K562 (cell line): Measurements from ENCODE around the gene ZNF860. TPM values are rescaled to one million over a fixed set of nuclear protein-coding genes. Genes with fewer than 3 reads are reported as not detected.

Experiments
- ATAC-seq: fragments of 200-7000 bp; cut with Tn5 transposase; 3 replicates; pipeline ENCODE4 v1.9.1; 2020; ENCODE audit warnings: moderate library complexity
- BruUV-seq: library from RNA; stranded (reverse); fragments of 400-500 nt; replicated peaks from 2 replicates; lab custom pipeline; 2021; lab: Mats Ljungman, UMichigan
- CTCF ChIA-PET: fragments of 300-600 bp; formaldehyde crosslinking; extraction: SDS; loops from one replicate; lab custom pipeline; 2021; ENCODE audit warnings: low intra/inter-chr PET ratio; lab: Yijun Ruan, JAX
- POLR2A ChIA-PET: fragments of 300-600, 350-650 bp; sonication (Branson Sonifier 250); formaldehyde crosslinking; extraction: SDS; loops from one replicate; lab custom pipeline; 2021; ENCODE audit warnings: antibody characterized with exemption, inconsistent platforms; lab: Yijun Ruan, JAX
- DNase-seq, 4 experiments: peaks; one replicate each; pipeline versions ENCODE4 v3.0.0 to v3.0.0-alpha.2; 2011 to 2018; ENCODE audit warnings: low spot score in 3 of 4, mixed read lengths in 3 of 4; ENCODE audit errors: extremely low read depth in 1 of 4
- FAIRE-seq: peaks from 2 replicates; lab custom pipeline; 2011; peaks lifted over from hg19 to GRCh38; lab: Jason Lieb, UNC
- H2AFZ ChIP-seq: 2 replicates; pipeline ENCODE4 v1.6.0; 2011; ENCODE audit warnings: low read depth, low read length, control low read depth, inconsistent platforms
- H3K27ac ChIP-seq: fragments of 200-600 bp; 3 replicates; pipeline ENCODE4 v1.8.0; 2011; ENCODE audit warnings: low read depth, mild to moderate bottlenecking, control low read depth, inconsistent platforms, low read length, moderate library complexity, mixed read lengths; ENCODE audit errors: extremely low read depth
- H3K27me3 ChIP-seq, 2 experiments: fragments of 300-600 bp in 1 of 2; 2 replicates in 1 of 2; 3 replicates in 1 of 2; pipeline versions ENCODE4 v1.6.0 to v1.8.0; 2011; ENCODE audit warnings: inconsistent platforms in 2 of 2, low read length in 2 of 2, mild to moderate bottlenecking in 1 of 2, mixed read lengths in 1 of 2, moderate library complexity in 1 of 2; ENCODE audit not compliant: control insufficient read depth in 2 of 2, insufficient read depth in 2 of 2
- H3K36me3 ChIP-seq: fragments of 300-600 bp; 3 replicates; pipeline ENCODE4 v1.8.0; 2011; ENCODE audit warnings: mild to moderate bottlenecking, low read length, inconsistent platforms; ENCODE audit not compliant: control insufficient read depth, insufficient read depth
- H3K4me1 ChIP-seq, 2 experiments: fragments of 200-600 bp in 1 of 2; replicated peaks in 1 of 2; 2 replicates in 1 of 2; 3 replicates in 1 of 2; pipeline versions ENCODE4 v1.5.1 to v1.8.0; 2011; ENCODE audit warnings: inconsistent platforms in 2 of 2, low read length in 2 of 2, mild to moderate bottlenecking in 1 of 2, mixed read lengths in 1 of 2, moderate library complexity in 1 of 2; ENCODE audit not compliant: control insufficient read depth in 2 of 2, insufficient read depth in 2 of 2
- H3K4me2 ChIP-seq: 2 replicates; pipeline ENCODE4 v1.6.1; 2011; ENCODE audit warnings: low read length, control low read depth, inconsistent platforms, mixed read lengths; ENCODE audit not compliant: insufficient read depth
- H3K4me3 ChIP-seq: fragments of 200-600 bp; sonication (generic), shearing (Covaris generic); 2 replicates; pipeline ENCODE4 v1.5.1; 2016; ENCODE audit warnings: control low read depth, inconsistent platforms
- H3K79me2 ChIP-seq: fragments of 200-600 bp; 3 replicates; pipeline ENCODE4 v1.8.0; 2011; ENCODE audit warnings: low read length, inconsistent platforms; ENCODE audit not compliant: control insufficient read depth, insufficient read depth
- H3K9ac ChIP-seq, 2 experiments: 2 replicates each; pipeline versions ENCODE4 v1.6.0 to v1.6.1; 2011; ENCODE audit warnings: low read depth in 2 of 2, low read length in 2 of 2, control low read depth in 1 of 2, inconsistent platforms in 1 of 2, mild to moderate bottlenecking in 1 of 2, mixed read lengths in 1 of 2; ENCODE audit not compliant: insufficient read depth in 1 of 2
- H3K9me1 ChIP-seq: one replicate; pipeline ENCODE4 v1.6.0; 2011; ENCODE audit warnings: inconsistent platforms, mild to moderate bottlenecking, low read length, moderate library complexity; ENCODE audit not compliant: control insufficient read depth, insufficient read depth
- H3K9me3 ChIP-seq: replicated peaks from 2 replicates; pipeline ENCODE4 v1.5.1; 2011; ENCODE audit warnings: low read depth, low read length, inconsistent platforms; ENCODE audit not compliant: control insufficient read depth, insufficient read depth
- H4K20me1 ChIP-seq: replicated peaks from 2 replicates; pipeline ENCODE4 v1.6.1; 2011; ENCODE audit warnings: low read length, inconsistent platforms, mixed read lengths; ENCODE audit not compliant: control insufficient read depth, insufficient read depth
- BACH1 ChIP-seq: fragments of 200-800 bp; sonication (Bioruptor generic); IDR thresholded peaks from 2 replicates; pipeline ENCODE4 v1.6.1; 2016; ENCODE audit warnings: missing genetic modification characterization, missing compliant biosample characterization
- CREB1 ChIP-seq, 2 experiments: sonication (generic) in 1 of 2; formaldehyde crosslinking in 1 of 2; IDR thresholded peaks; 2 replicates each; pipeline versions ENCODE4 v1.6.1 to v1.8.0; 2012 to 2022; ENCODE audit warnings: inconsistent platforms in 1 of 2, mild to moderate bottlenecking in 1 of 2, missing genetic modification reagents in 1 of 2, moderate library complexity in 1 of 2
- ERF ChIP-seq: fragments of 450-650 bp; formaldehyde crosslinking; IDR thresholded peaks from 2 replicates; pipeline ENCODE4 v1.4.0; 2020; ENCODE audit warnings: mild to moderate bottlenecking, mixed read lengths
- GABPA ChIP-seq: fragments of 200-800 bp; sonication (Bioruptor generic); conservative IDR thresholded peaks from 2 replicates; pipeline ENCODE4 v1.6.1; 2016; ENCODE audit warnings: low read depth, missing genetic modification characterization, missing compliant biosample characterization
- HMGN3 ChIP-seq: IDR thresholded peaks from 2 replicates; pipeline ENCODE4 v1.6.1; 2011; ENCODE audit warnings: borderline replicate concordance, low read depth, mild to moderate bottlenecking, mixed read lengths, low read length; ENCODE audit not compliant: insufficient read length; ENCODE audit errors: extremely low read depth
- HOXB6 ChIP-seq: fragments of 250-450 bp; sonication (Bioruptor Pico); IDR thresholded peaks from 2 replicates; pipeline ENCODE4 v1.5.1; 2022; ENCODE audit warnings: mild to moderate bottlenecking, borderline replicate concordance
- MYNN ChIP-seq, 2 experiments: sonication (generic); formaldehyde crosslinking in 1 of 2; IDR thresholded peaks; 2 replicates each; pipeline versions ENCODE4 v1.5.0 to v1.6.1; 2016 to 2020; ENCODE audit warnings: antibody characterized with exemption in 1 of 2, missing genetic modification reagents in 1 of 2
- NR3C1 ChIP-seq: sonication (generic); formaldehyde crosslinking; IDR thresholded peaks from 2 replicates; pipeline ENCODE4 v1.8.1; 2022; ENCODE audit warnings: missing genetic modification reagents
- POLR3A ChIP-seq: IDR thresholded peaks from 2 replicates; pipeline ENCODE4 v1.6.1; 2011; ENCODE audit warnings: borderline replicate concordance, mild to moderate bottlenecking, moderate library complexity; ENCODE audit not compliant: insufficient read length, insufficient read depth; ENCODE audit errors: extremely low read depth
- PRPF4 ChIP-seq: fragments of 200-400 bp; formaldehyde crosslinking; IDR thresholded peaks from one replicate; pipeline ENCODE4 v1.6.1; 2017; ENCODE audit warnings: low read length, low read depth, mild to moderate bottlenecking; ENCODE audit not compliant: insufficient read depth, poor library complexity, severe bottlenecking
- SAFB2 ChIP-seq: fragments of 200-400 bp; formaldehyde crosslinking; IDR thresholded peaks from 2 replicates; pipeline ENCODE4 v1.6.1; 2018; ENCODE audit warnings: borderline replicate concordance, low read length, low read depth, moderate library complexity; ENCODE audit not compliant: severe bottlenecking
- SREBF2 ChIP-seq: sonication (generic); formaldehyde crosslinking; IDR thresholded peaks from 2 replicates; pipeline ENCODE4 v1.4.0; 2020; ENCODE audit warnings: mild to moderate bottlenecking, missing genetic modification reagents
- STAG1 ChIP-seq: sonication (generic); formaldehyde crosslinking; IDR thresholded peaks from 2 replicates; pipeline ENCODE4 v1.5.0; 2020; ENCODE audit warnings: missing genetic modification reagents, borderline replicate concordance
- ZNF23 ChIP-seq: fragments of 250-450 bp; sonication (Bioruptor Pico); IDR thresholded peaks from 2 replicates; pipeline ENCODE4 v1.4.0; 2020; ENCODE audit warnings: mild to moderate bottlenecking
- ZNF644 ChIP-seq: fragments of 200-800 bp; sonication (Bioruptor generic); IDR thresholded peaks from 2 replicates; pipeline ENCODE4 v1.6.1; 2016; ENCODE audit warnings: low read depth, missing genetic modification characterization, missing compliant biosample characterization
- WGBS: fragments of 100-300 bp; shearing (Covaris generic); methylation state at CpG from one replicate; pipeline ENCODE4 v1.1.6; 2016; ENCODE audit warnings: low coverage, mixed read lengths; ENCODE audit not compliant: insufficient coverage; ENCODE audit errors: missing lambda C conversion rate; 5-methylcytosine and 5-hydroxymethylcytosine counted together
- in situ Hi-C: fragments of 300-500 bp; cut with MboI; formaldehyde crosslinking; loops from 4 replicates; pipeline ENCODE4 v1.15.0; 2018; ENCODE audit warnings: inconsistent platforms, mixed read lengths
- intact Hi-C: fragments of 100-400 bp; cut with micrococcal nuclease; formaldehyde crosslinking; loops from 2 replicates; pipeline ENCODE4 v1.14.2; 2022
- polyA plus RNA-seq, 8 experiments: library from polyadenylated mRNA; depleted of rRNA in 4 of 8; stranded (reverse) in 5 of 8; unstranded in 3 of 8; fragments of >200 nt; fragmentation: Nextera tagmentation in 2 of 8; fragmentation: Illumina TruSeq in 1 of 8; extraction: Ambion mirVana in 2 of 8; extraction: Trizol in 1 of 8; gene quantifications; 2 replicates each; pipeline versions ENCODE4 v1.2.1 to v1.2.3, GENCODE V29; 2011 to 2014; ENCODE audit warnings: inconsistent platforms in 1 of 8, missing spikeins in 1 of 8
- total RNA-seq, 7 experiments: library from RNA; depleted of rRNA in 6 of 7; stranded (reverse); fragments of >200 nt in 6 of 7; fragmentation: Illumina TruSeq in 2 of 7; extraction: Trizol in 2 of 7; gene quantifications; 2 replicates each; pipeline versions ENCODE4 v1.2.1 to v1.2.3, GENCODE V29; 2011 to 2021; ENCODE audit warnings: low replicate concordance in 1 of 7
- TF ChIP-seq, protein P1 (sequence below): fragments of 450-650 bp; formaldehyde crosslinking; IDR thresholded peaks from 2 replicates; pipeline ENCODE4 v1.4.0; 2022; ENCODE audit warnings: missing genetic modification characterization
- TF ChIP-seq, protein P2 (sequence below): fragments of 250-450 bp; sonication (Bioruptor Pico); IDR thresholded peaks from 2 replicates; pipeline ENCODE4 v1.4.0; 2020; ENCODE audit warnings: mild to moderate bottlenecking, moderate library complexity

ZNF860 gene
- total and polyA plus RNA-seq, 9 of the 15 experiments (the other 6 are each of a cell fraction or from before 2014, with no cell fraction given) = not detected

GRCh38 chr3:31996195-31996594 is 14.6 kb downstream of the ZNF860 start (continued):
- TF ChIP-seq PRPF4 = no peak
- no peak for TF ChIP-seq NR3C1 (CRISPR knock-in tag)
- no peak for TF ChIP-seq HMGN3
- no peak for TF ChIP-seq MYNN (IDR thresholded peaks at IDR 0.05)
- TF ChIP-seq MYNN (CRISPR knock-in tag; IDR thresholded peaks at IDR 0.05) = no peak
- TF ChIP-seq SAFB2 = no peak
- TF ChIP-seq ZNF644 (tag) = no peak
- no peak for TF ChIP-seq ERF (CRISPR knock-in tag)
- TF ChIP-seq BACH1 (tag) = no peak
- no peak for TF ChIP-seq POLR3A
- TF ChIP-seq, all 486 proteins: peak for 0

DNA sequence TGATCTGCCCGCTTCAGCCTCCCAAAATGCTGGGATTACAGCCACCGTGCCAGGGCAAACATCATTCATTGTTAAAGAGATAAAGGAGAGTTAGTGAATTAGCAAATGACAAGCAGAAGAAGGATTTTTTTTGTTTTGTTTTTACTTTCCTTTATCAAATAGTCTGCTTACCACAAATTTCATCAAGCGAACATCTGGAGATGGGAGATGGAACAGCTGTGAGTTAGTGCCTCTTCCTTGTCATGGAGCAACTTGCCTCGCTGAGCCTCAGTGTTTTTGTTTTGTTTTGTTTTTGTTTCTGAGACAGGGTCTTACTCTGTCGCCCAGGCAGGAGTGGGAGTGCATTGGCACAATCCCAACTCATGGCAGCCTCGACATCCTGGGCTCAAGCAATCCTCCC is 15.9 kb downstream of the ZNF860 start:
- intact Hi-C loops = no loop called here
- TF ChIP-seq, protein P1, sequence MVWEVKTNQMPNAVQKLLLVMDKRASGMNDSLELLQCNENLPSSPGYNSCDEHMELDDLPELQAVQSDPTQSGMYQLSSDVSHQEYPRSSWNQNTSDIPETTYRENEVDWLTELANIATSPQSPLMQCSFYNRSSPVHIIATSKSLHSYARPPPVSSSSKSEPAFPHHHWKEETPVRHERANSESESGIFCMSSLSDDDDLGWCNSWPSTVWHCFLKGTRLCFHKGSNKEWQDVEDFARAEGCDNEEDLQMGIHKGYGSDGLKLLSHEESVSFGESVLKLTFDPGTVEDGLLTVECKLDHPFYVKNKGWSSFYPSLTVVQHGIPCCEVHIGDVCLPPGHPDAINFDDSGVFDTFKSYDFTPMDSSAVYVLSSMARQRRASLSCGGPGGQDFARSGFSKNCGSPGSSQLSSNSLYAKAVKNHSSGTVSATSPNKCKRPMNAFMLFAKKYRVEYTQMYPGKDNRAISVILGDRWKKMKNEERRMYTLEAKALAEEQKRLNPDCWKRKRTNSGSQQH = no peak
- no peak for TF ChIP-seq ZNF23 (CRISPR knock-in tag)
- no peak for TF ChIP-seq HOXB6 (CRISPR knock-in tag)
- TF ChIP-seq, protein P2, sequence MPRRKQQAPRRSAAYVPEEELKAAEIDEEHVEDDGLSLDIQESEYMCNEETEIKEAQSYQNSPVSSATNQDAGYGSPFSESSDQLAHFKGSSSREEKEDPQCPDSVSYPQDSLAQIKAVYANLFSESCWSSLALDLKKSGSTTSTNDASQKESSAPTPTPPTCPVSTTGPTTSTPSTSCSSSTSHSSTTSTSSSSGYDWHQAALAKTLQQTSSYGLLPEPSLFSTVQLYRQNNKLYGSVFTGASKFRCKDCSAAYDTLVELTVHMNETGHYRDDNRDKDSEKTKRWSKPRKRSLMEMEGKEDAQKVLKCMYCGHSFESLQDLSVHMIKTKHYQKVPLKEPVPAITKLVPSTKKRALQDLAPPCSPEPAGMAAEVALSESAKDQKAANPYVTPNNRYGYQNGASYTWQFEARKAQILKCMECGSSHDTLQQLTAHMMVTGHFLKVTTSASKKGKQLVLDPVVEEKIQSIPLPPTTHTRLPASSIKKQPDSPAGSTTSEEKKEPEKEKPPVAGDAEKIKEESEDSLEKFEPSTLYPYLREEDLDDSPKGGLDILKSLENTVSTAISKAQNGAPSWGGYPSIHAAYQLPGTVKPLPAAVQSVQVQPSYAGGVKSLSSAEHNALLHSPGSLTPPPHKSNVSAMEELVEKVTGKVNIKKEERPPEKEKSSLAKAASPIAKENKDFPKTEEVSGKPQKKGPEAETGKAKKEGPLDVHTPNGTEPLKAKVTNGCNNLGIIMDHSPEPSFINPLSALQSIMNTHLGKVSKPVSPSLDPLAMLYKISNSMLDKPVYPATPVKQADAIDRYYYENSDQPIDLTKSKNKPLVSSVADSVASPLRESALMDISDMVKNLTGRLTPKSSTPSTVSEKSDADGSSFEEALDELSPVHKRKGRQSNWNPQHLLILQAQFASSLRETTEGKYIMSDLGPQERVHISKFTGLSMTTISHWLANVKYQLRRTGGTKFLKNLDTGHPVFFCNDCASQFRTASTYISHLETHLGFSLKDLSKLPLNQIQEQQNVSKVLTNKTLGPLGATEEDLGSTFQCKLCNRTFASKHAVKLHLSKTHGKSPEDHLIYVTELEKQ (CRISPR knock-in tag) = no peak
- TF ChIP-seq STAG1 (CRISPR knock-in tag) = no peak
- TF ChIP-seq GABPA (tag) = no peak
- TF ChIP-seq SREBF2 (CRISPR knock-in tag) = no peak
- TF ChIP-seq CREB1 (IDR thresholded peaks at IDR 0.05) = no peak
- no peak for TF ChIP-seq CREB1 (CRISPR knock-in tag; IDR thresholded peaks at IDR 0.05)

More for the DNA sequence above, 15.9 kb downstream of the ZNF860 start:
- Histone ChIP-seq H3K9me1 (no peaks in the 10 kb centered on the region), H3K9me3 (no peaks in the 10 kb centered on the region), H2AFZ (no peak overlapping the region), H3K4me3 (no peak overlapping the region), H3K4me2 (no peak overlapping the region), H3K79me2 (no peaks in the 10 kb centered on the region), H3K4me1 (no peaks in the 10 kb centered on the region; a peak in 1 of 5 replicates), H3K27ac (no peak overlapping the region), H4K20me1 (no peaks in the 10 kb centered on the region), H3K9ac (no peak overlapping the region), H3K27me3 (peaks cover 0 to 5% of the 10 kb centered on the region in 2 experiments; a peak in 2 of 5 replicates), H3K36me3 (no peaks in the 10 kb centered on the region)
- ATAC-seq (no peak), FAIRE-seq (no peak), DNase-seq (no peak)
- no TSS peak for BruUV-seq
- in situ Hi-C loops = no loop called here
- WGBS = 0% methylated on average over 6 of the region's 6 CpGs
- ChIA-PET POLR2A (no interaction called here), CTCF (no interaction called here)
